ENCODE results near the gene SOAT2.

Gene SOAT2

DNA sequence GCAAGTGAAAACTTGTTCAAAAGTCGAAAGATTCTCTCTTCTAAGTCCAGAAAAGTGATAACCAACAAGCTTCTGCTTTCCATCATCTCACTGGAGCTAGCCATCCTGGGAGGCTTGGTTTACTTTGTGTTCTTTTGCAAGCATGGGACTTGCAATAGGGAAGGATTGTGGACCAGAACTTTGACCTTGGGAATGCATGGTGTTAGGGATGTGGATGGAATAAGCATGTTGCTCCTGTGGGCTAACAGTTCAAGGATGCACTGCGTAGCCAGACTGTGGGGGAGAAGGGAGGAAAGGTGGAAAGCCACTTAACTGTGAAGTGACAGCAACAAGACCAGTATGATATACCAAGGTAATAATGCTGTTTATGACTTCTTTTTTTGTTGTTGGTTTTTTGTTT is 28.6 kb downstream of the SOAT2 start:
- CTCF ChIA-PET = interaction anchor here (0.7 to 0.9 kb wide), 2 partner anchors 26 to 65 kb away, joined by 3 to 4 read pairs; no protein-coding TSS in a partner anchor
- H3K4me1 ChIP-seq (ENCODE audit: control extremely low read depth in 1 of 4, control insufficient read depth in 4 of 4, insufficient read depth in 4 of 4, low read length in 3 of 4) = peaks cover 0 to 15% (median 2%) of the 10 kb centered on the region in 4 experiments
- no peaks in the 10 kb centered on the region for H3K36me3 ChIP-seq (ENCODE audit: control insufficient read depth in 4 of 4, insufficient read depth in 4 of 4, low read length in 3 of 4)
- H3K9me3 ChIP-seq (ENCODE audit: control extremely low read depth in 1 of 5, control insufficient read depth in 4 of 5, insufficient read depth in 2 of 5, low read depth in 1 of 5, low read length in 4 of 5) = peaks cover 0 to 4% (median 2%) of the 10 kb centered on the region in 5 experiments
- H3K4me3 ChIP-seq (ENCODE audit: control insufficient read depth in 1 of 7, extremely low read depth in 1 of 7, insufficient read depth in 4 of 7, low read depth in 2 of 7, low read length in 6 of 7) = no peak overlapping the region
- no peaks in the 10 kb centered on the region for H3K27me3 ChIP-seq (replicated peaks in 2 of 5; ENCODE audit: control insufficient read depth in 4 of 5, insufficient read depth in 5 of 5, low read length in 4 of 5)
- POLR2A ChIA-PET = no interaction called here
- WGBS (ENCODE audit: insufficient coverage) = 100% methylated on average over 2 of the region's 2 CpGs
- no peak for DNase-seq
- no peak overlapping the region for H3K27ac ChIP-seq (ENCODE audit: insufficient read depth in 1 of 2, low read depth in 1 of 2, low read length in 2 of 2, poor library complexity in 1 of 2, severe bottlenecking in 2 of 2)

DNA sequence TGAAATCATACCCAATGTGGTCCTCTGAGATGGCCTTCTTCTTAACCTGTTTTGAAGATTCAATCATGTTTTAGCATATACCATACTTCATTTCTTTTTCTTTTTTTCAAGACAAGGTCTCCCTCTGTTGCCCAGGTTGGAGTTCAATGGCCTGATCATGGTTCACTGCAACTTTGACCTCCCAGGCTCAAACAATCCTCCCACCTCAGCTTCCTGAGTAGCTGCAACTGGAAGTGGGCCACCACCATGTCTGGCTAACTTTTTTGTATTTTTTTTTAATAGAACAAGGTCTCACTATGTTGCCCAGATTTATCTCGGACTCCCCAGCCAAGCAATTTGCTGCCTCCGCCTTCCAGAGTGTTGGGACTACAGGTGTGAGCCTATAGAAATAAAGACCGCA is 30.4 kb downstream of the SOAT2 start:
- H3K27me3 ChIP-seq (replicated peaks in 2 of 5; ENCODE audit: control insufficient read depth in 4 of 5, insufficient read depth in 5 of 5, low read length in 4 of 5) = no peaks in the 10 kb centered on the region
- WGBS (ENCODE audit: insufficient coverage) = no CpG with 5 or more reads among the region's 3 CpGs
- H3K4me1 ChIP-seq (ENCODE audit: control extremely low read depth in 1 of 4, control insufficient read depth in 4 of 4, insufficient read depth in 4 of 4, low read length in 3 of 4) = peaks cover 0 to 9% (median 2%) of the 10 kb centered on the region in 4 experiments
- no peak overlapping the region for H3K27ac ChIP-seq (ENCODE audit: insufficient read depth in 1 of 2, low read depth in 1 of 2, low read length in 2 of 2, poor library complexity in 1 of 2, severe bottlenecking in 2 of 2)
- ChIA-PET POLR2A (no interaction called here), CTCF (no interaction called here)
- peaks cover 0 to 8% (median 5%) of the 10 kb centered on the region in 5 experiments for H3K9me3 ChIP-seq (ENCODE audit: control extremely low read depth in 1 of 5, control insufficient read depth in 4 of 5, insufficient read depth in 2 of 5, low read depth in 1 of 5, low read length in 4 of 5)
- no peak overlapping the region for H3K4me3 ChIP-seq (ENCODE audit: control insufficient read depth in 1 of 7, extremely low read depth in 1 of 7, insufficient read depth in 4 of 7, low read depth in 2 of 7, low read length in 6 of 7)
- DNase-seq = no peak
- no peaks in the 10 kb centered on the region for H3K36me3 ChIP-seq (ENCODE audit: control insufficient read depth in 4 of 4, insufficient read depth in 4 of 4, low read length in 3 of 4)

DNA sequence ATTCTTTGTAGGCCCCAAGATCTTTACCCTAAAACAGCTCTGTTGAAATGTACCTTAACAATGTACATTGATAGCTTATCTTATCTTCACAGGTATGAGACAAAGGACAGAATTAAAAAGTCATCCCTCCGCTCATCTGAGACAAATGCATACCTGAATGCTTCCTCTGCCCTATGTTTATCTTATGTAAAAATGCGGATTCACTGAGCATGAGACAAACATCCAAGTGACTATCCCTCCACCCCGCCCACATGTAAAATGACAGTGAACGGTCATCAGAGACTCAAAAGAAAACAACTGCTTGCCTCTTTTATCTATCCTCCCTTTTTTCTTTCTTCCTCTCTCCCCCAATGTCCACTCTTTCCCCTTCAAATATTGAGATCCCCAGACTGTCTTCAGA is 40.1 kb downstream of the SOAT2 start:
- Histone ChIP-seq H3K4me3 (ENCODE audit: control insufficient read depth in 1 of 7, extremely low read depth in 1 of 7, insufficient read depth in 4 of 7, low read depth in 2 of 7, low read length in 6 of 7) (no peak overlapping the region), H3K4me1 (ENCODE audit: control extremely low read depth in 1 of 4, control insufficient read depth in 4 of 4, insufficient read depth in 4 of 4, low read length in 3 of 4) (no peaks in the 10 kb centered on the region), H3K36me3 (ENCODE audit: control insufficient read depth in 4 of 4, insufficient read depth in 4 of 4, low read length in 3 of 4) (no peaks in the 10 kb centered on the region), H3K27ac (ENCODE audit: insufficient read depth in 1 of 2, low read depth in 1 of 2, low read length in 2 of 2, poor library complexity in 1 of 2, severe bottlenecking in 2 of 2) (no peak overlapping the region), H3K9me3 (ENCODE audit: control extremely low read depth in 1 of 5, control insufficient read depth in 4 of 5, insufficient read depth in 2 of 5, low read depth in 1 of 5, low read length in 4 of 5) (peaks cover 0 to 10% (median 6%) of the 10 kb centered on the region in 5 experiments), H3K27me3 (replicated peaks in 2 of 5; ENCODE audit: control insufficient read depth in 4 of 5, insufficient read depth in 5 of 5, low read length in 4 of 5) (no peaks in the 10 kb centered on the region)
- 97% methylated on average over 4 of the region's 4 CpGs for WGBS (ENCODE audit: insufficient coverage)
- ChIA-PET CTCF (no interaction called here), POLR2A (no interaction called here)
- no peak for DNase-seq

DNA sequence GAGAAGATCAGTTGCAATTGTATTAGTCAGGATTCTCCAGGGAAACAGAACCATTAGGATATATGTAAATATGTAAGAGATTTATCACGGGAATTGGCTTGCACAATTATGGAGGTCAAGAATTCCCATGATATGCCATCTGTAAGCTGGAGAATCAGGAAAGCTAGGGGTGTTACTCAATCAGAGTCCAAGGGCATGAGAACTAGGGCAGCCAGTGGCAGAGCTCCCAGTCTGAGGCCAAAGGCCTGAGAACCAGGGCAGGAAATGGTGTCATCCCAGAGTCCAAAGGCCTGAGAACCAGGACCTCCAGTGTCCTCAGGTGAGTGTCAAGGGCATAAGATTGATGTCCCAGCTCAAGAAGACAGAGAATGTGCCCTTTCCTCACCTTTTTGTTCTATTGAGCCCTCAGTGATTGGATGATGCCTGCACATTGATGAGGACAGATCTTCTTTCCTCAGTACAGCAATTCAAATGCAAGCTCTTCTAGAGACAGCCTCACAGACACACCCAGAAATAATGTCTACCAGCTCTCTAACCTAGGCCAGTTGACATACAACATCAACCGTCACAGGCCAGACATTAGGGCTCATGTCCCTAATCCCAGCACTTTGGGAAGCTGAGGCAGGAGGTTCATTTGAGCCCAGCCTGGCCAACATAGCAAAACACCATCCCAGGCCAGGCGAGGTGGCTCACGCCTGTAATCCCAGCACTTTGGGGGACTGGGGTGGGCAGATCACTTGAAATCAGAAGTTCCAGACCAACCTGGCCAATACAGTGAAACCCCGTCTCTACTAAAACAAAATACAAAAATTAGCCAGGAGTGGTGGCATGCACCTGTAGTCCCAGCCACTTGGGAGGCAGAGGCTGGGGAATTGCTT is 42.3 kb downstream of the SOAT2 start:
- 100% methylated on average over 3 of the region's 5 CpGs for WGBS (ENCODE audit: insufficient coverage)

DNA sequence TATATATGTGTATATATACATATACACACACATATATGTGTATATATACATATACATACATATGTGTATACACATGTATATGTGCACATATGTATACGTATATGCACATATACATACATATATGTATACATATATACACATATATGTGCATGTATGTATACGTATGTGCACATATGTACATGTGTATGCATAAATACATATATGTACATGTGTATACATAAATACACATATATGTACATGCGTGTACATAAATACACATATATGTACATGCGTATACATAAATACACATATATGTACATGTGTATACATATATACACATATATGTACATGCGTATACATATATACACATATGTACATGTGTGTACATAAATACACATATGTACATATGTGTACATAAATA is 43.9 kb downstream of the SOAT2 start:
- Histone ChIP-seq H3K4me3 (ENCODE audit: control insufficient read depth in 1 of 7, extremely low read depth in 1 of 7, insufficient read depth in 4 of 7, low read depth in 2 of 7, low read length in 6 of 7) (no peak overlapping the region), H3K9me3 (ENCODE audit: control extremely low read depth in 1 of 5, control insufficient read depth in 4 of 5, insufficient read depth in 2 of 5, low read depth in 1 of 5, low read length in 4 of 5) (no peaks in the 10 kb centered on the region), H3K27me3 (replicated peaks in 2 of 5; ENCODE audit: control insufficient read depth in 4 of 5, insufficient read depth in 5 of 5, low read length in 4 of 5) (no peaks in the 10 kb centered on the region), H3K36me3 (ENCODE audit: control insufficient read depth in 4 of 4, insufficient read depth in 4 of 4, low read length in 3 of 4) (no peaks in the 10 kb centered on the region), H3K4me1 (ENCODE audit: control extremely low read depth in 1 of 4, control insufficient read depth in 4 of 4, insufficient read depth in 4 of 4, low read length in 3 of 4) (no peaks in the 10 kb centered on the region), H3K27ac (ENCODE audit: insufficient read depth in 1 of 2, low read depth in 1 of 2, low read length in 2 of 2, poor library complexity in 1 of 2, severe bottlenecking in 2 of 2) (no peak overlapping the region)
- DNase-seq = no peak
- no CpG with 5 or more reads among the region's 5 CpGs for WGBS (ENCODE audit: insufficient coverage)
- ChIA-PET POLR2A (no interaction called here), CTCF (interaction anchor here (1.6 to 1.9 kb wide), 2 partner anchors 13 to 67 kb away, joined by 3 to 7 read pairs; no protein-coding TSS in a partner anchor)

More for the DNA sequence above, 42.3 kb downstream of the SOAT2 start:
- Histone ChIP-seq H3K9me3 (ENCODE audit: control extremely low read depth in 1 of 5, control insufficient read depth in 4 of 5, insufficient read depth in 2 of 5, low read depth in 1 of 5, low read length in 4 of 5) (no peaks in the 10 kb centered on the region), H3K4me3 (ENCODE audit: control insufficient read depth in 1 of 7, extremely low read depth in 1 of 7, insufficient read depth in 4 of 7, low read depth in 2 of 7, low read length in 6 of 7) (no peak overlapping the region), H3K27ac (ENCODE audit: insufficient read depth in 1 of 2, low read depth in 1 of 2, low read length in 2 of 2, poor library complexity in 1 of 2, severe bottlenecking in 2 of 2) (no peak overlapping the region), H3K36me3 (ENCODE audit: control insufficient read depth in 4 of 4, insufficient read depth in 4 of 4, low read length in 3 of 4) (no peaks in the 10 kb centered on the region), H3K27me3 (replicated peaks in 2 of 5; ENCODE audit: control insufficient read depth in 4 of 5, insufficient read depth in 5 of 5, low read length in 4 of 5) (no peaks in the 10 kb centered on the region), H3K4me1 (ENCODE audit: control extremely low read depth in 1 of 4, control insufficient read depth in 4 of 4, insufficient read depth in 4 of 4, low read length in 3 of 4) (no peaks in the 10 kb centered on the region)
- ChIA-PET POLR2A (interaction anchor here (0.6 kb wide), 1 partner anchor 127 kb away, joined by 3 read pairs; no protein-coding TSS in a partner anchor), CTCF (interaction anchor here (1.8 to 1.9 kb wide), 2 partner anchors 14 to 176 kb away, joined by 3 to 7 read pairs; partner anchors contain the start of gene AAAS)
- no peak for DNase-seq

DNA sequence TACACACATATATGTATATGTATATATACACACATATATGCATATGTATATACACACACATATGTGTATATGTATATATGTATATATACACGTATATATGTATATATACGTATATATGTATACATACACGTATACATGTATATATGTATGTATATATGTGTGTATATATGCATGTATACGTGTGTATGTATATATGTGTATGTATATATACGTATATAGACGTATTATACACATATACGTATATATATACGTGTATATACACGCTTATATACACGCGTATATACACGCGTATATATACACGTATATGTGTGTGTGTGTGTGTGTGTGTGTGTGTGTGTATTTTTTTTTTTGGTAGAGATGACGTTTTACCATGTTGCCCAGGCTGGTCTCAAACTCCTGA is 44.4 kb downstream of the SOAT2 start:
- Histone ChIP-seq H3K36me3 (ENCODE audit: control insufficient read depth in 4 of 4, insufficient read depth in 4 of 4, low read length in 3 of 4) (no peaks in the 10 kb centered on the region), H3K4me3 (ENCODE audit: control insufficient read depth in 1 of 7, extremely low read depth in 1 of 7, insufficient read depth in 4 of 7, low read depth in 2 of 7, low read length in 6 of 7) (no peak overlapping the region), H3K9me3 (ENCODE audit: control extremely low read depth in 1 of 5, control insufficient read depth in 4 of 5, insufficient read depth in 2 of 5, low read depth in 1 of 5, low read length in 4 of 5) (no peaks in the 10 kb centered on the region), H3K27me3 (replicated peaks in 2 of 5; ENCODE audit: control insufficient read depth in 4 of 5, insufficient read depth in 5 of 5, low read length in 4 of 5) (no peaks in the 10 kb centered on the region), H3K4me1 (ENCODE audit: control extremely low read depth in 1 of 4, control insufficient read depth in 4 of 4, insufficient read depth in 4 of 4, low read length in 3 of 4) (no peaks in the 10 kb centered on the region), H3K27ac (ENCODE audit: insufficient read depth in 1 of 2, low read depth in 1 of 2, low read length in 2 of 2, poor library complexity in 1 of 2, severe bottlenecking in 2 of 2) (no peak overlapping the region)
- POLR2A ChIA-PET = no interaction called here
- no CpG with 5 or more reads among the region's 15 CpGs for WGBS (ENCODE audit: insufficient coverage)
- CTCF ChIA-PET = interaction anchor here (1.6 kb wide), 1 partner anchor 66 kb away, joined by 3 read pairs; no protein-coding TSS in a partner anchor
- DNase-seq = no peak

DNA sequence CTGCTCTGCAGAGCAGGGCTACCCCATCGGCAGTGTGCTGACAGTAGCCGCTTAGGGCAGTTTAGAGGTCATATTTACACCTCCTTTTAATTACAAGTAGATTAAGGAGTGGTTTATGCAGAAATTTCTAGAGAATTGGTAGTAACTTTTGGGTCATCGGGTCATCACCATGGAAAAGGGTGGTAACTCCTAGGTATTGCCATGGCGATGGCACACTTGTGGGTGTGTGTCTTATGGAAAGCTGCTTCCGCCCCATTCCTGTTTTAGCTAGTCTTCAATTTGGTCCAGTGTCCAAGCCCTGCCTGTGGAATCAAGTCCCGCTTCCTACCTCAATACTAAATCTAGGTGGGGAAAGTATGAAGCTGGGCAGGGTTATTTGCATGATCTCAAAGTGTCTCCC is 47.8 kb downstream of the SOAT2 start:
- no peak for DNase-seq
- Histone ChIP-seq H3K4me3 (ENCODE audit: control insufficient read depth in 1 of 7, extremely low read depth in 1 of 7, insufficient read depth in 4 of 7, low read depth in 2 of 7, low read length in 6 of 7) (no peak overlapping the region), H3K27ac (ENCODE audit: insufficient read depth in 1 of 2, low read depth in 1 of 2, low read length in 2 of 2, poor library complexity in 1 of 2, severe bottlenecking in 2 of 2) (no peak overlapping the region), H3K27me3 (replicated peaks in 2 of 5; ENCODE audit: control insufficient read depth in 4 of 5, insufficient read depth in 5 of 5, low read length in 4 of 5) (no peaks in the 10 kb centered on the region), H3K9me3 (ENCODE audit: control extremely low read depth in 1 of 5, control insufficient read depth in 4 of 5, insufficient read depth in 2 of 5, low read depth in 1 of 5, low read length in 4 of 5) (no peaks in the 10 kb centered on the region), H3K36me3 (ENCODE audit: control insufficient read depth in 4 of 4, insufficient read depth in 4 of 4, low read length in 3 of 4) (no peaks in the 10 kb centered on the region), H3K4me1 (ENCODE audit: control extremely low read depth in 1 of 4, control insufficient read depth in 4 of 4, insufficient read depth in 4 of 4, low read length in 3 of 4) (no peaks in the 10 kb centered on the region)
- POLR2A ChIA-PET = no interaction called here
- WGBS (ENCODE audit: insufficient coverage) = 100% methylated on average over 2 of the region's 6 CpGs
- CTCF ChIA-PET = interaction anchor here (0.7 to 1.4 kb wide), 3 partner anchors 9 to 46 kb away, joined by 3 to 11 read pairs (median 3); no protein-coding TSS in a partner anchor

Measured in common myeloid progenitor, CD34-positive (primary cell).